GM21367 (cell line): ENCODE results near the gene EPHB1.

ENCODE experiments used
- ATAC-seq: cut with Tn5 transposase; IDR thresholded peaks from one replicate; pipeline ENCODE4 v1.9.1; 2021; ENCODE audit not compliant: unreplicated experiment

The EPHB1 gene

GRCh38 chr3:134846911-134847317 is 51.9 kb downstream of the EPHB1 start:
- ATAC-seq: no peak

GRCh38 chr3:134847349-134847748 is 52.3 kb downstream of the EPHB1 start:
- ATAC-seq: no peak

- ATAC-seq: no peak
These were observed 54.5 kb downstream of the EPHB1 start for GRCh38 chr3:134849561-134849960.

- no peak for ATAC-seq
These were observed 55.7 kb downstream of the EPHB1 start for GRCh38 chr3:134850761-134851160.

DNA sequence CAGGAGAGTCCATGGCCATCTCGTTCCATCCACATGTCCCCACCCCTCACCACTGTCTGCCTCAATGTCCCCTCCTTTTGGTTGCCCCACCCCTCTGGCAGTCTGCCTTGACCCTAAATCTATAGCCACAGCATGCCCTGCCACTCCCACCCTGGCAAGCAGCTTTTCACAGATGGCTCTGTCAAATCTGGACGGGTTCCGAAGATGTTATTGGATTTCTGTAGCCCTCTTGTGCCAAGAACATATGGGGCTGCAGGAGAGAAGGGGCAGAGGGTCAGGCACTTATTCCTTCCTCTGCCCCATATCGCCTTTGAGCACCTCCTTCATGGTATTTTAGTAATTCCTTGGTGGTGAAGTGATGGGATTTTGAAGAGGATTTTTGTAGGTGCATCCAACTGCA is 57.1 kb downstream of the EPHB1 start:
- ATAC-seq: no peak

DNA sequence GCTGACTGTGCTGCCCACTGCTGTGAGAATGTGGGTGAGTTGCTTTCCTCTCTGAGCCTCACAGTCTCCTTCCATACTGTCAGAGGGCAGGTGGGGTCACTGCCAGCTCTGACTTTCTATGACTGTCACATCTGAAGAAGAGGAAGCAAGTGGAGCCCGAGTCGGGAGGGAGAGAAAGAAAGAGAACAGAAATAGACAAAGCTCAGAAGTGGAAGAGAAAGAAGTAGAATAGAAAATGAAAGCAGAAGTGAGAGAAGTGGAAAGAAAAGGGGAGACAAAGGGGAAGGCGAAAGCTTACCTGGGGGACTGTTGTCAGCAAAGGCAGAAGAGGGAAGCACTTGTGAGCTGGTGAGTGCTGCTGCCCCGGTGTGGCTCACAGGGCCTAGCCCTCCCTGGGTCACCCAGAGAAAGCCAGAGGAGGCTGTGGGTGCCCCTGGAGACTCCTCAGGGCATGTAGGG is 57.9 kb downstream of the EPHB1 start:
- peak; percentile 97 for ATAC-seq

- ATAC-seq: no peak
These were observed 59.2 kb downstream of the EPHB1 start for GRCh38 chr3:134854254-134854653.

- no peak for ATAC-seq
These were observed 62.3 kb downstream of the EPHB1 start for GRCh38 chr3:134857356-134857755.

DNA sequence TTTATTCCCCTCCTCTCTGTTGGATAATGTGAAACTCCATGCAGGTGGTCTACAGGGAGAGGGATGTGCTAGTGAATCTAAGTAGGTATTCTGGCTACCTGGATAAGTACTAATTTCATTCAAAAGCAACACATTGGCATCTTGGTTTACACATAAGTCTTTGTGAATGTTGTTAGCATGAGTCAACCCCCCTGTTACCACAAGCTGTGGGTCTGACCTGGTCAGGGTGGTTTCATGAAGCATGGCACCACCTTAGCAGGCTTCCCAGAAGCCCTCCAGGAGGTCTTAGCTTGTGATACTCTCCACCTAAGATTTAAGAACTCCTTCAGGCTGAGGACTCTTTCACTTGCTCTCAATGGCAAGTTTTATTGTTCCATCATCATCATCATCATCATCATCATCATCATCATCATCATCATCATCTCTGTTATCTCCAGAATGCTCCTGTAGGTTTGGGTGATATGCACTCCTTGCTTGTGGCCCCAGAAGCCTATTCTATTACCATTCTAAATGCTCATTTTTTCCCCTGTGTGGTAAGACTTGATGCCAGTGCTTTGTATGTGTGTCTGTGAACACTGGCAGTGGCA is 62.8 kb downstream of the EPHB1 start:
- ATAC-seq: no peak

GRCh38 chr3:134858441-134859035 is 63.5 kb downstream of the EPHB1 start:
- ATAC-seq: no peak

DNA sequence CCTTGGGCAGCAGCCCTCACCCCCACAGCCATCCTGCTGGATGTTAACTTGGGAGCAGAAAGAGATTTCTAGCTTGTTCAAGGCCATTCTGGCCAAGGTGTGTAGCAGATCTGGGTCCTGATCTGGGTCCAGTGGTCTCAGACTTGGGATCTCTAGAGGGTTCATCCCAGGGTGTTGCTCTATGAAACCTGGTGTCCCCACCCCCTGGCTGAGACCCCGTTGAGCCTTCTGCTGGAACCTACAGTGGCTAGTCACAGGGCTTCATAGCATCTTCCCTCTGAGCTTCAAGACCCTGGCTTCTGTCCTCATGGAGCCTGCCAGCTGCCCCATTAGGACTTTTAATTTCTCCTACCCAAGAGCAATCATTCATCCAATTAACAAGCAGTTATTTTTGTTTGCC is 64.3 kb downstream of the EPHB1 start:
- no peak for ATAC-seq

DNA sequence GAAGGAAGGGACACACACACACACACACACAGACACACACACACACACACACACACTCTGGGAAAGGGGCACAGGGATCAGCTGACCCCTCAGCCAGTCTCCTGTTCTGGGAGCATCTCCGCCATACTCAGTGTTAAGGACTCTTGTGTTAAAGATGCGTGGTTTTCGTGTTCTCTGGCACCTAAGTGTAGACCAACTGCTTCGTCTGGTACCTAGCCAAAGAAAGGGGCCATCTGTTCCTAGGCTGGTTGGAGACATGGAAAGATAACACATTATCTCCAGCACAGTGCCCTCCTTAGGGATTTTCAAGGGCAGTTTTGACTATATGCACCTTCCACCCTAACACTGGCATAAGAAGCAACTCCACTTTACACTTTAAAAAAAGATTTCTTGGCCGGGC is 65.1 kb downstream of the EPHB1 start:
- no peak for ATAC-seq

DNA sequence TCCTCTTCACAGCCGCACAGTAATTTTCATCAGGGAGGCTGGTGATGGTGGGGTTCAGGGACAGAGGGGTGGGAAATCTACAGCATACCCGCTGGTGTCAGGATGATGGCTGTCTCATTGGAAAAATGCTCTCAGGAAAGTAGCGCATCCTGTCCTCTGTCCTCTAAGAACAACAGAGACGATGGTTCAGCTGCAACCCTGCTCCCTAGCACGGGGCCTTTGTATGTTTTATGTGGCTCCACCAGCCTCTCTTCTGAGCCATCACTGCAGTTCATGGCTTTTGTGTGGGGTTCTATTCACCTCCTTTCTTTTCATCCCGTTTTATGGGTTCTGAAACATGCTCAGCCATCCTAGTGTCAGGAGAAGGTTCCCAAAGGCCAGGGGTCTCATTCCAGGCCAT is 68.9 kb downstream of the EPHB1 start:
- ATAC-seq: no peak

DNA sequence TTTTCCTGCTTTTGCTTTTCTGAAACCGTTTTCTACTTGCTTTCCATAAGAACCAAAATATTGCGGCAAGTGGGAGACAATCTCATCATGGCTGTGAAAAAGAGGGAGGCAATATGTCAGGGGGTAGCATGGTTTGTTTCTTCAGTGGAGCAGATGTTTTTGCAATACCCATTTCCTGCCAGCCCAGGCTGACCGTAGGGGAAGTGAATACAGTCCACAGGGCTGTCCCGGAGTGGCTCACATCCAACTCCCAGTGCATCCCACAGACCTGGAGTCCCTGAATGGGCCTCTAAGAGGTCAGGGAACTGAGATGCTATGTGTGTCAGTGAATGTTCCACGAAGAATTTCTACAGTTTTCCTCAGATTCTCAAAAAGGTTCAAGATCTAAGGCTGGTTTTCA is 69.6 kb downstream of the EPHB1 start:
- ATAC-seq: no peak

DNA sequence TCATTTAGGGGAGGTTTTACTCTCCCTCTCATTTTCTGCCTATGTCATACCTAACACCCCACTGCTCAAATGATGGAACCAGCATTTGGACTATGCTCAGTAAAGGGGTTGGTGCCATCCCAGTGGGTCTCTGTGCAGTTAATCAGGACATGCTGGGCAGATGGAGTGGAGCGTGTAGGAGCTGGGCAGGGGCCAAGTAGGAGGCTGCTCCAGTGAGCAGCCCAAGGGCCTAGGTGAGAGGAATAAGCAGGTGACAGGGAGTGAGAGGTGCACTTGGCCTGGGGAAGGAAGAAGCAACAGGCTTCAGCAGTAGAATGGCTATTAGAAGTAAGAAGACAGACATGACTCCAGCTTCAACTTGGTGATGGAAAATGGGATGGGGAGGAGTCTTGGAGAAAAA is 72.2 kb downstream of the EPHB1 start:
- no peak for ATAC-seq

DNA sequence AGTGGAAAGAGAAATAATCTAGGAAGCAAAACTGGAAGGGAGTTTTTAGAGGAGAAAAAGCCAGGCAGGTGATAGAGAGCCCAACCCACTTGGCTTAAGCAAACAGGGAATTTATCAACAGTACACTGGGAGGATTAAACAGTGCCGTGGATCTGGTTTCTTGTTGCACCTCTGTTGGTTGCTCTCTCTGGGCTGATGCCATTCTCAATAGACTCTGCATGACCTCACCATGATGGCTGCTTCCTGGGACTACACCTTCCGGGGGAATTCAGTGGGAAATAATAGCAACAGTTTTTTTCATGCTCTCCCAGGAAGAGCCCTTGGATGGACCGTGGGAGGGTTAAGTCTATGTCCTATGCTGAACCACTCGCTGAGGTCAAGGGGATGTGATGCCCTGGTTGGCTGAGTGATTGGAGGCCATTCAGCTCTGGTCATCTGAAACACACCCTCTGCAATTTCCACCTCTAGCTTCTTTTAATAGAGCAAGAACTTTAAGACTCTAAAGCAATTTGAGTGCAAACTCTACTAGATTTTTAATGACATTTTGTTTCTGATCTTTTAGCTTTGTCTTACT is 74.2 kb downstream of the EPHB1 start:
- no peak for ATAC-seq

DNA sequence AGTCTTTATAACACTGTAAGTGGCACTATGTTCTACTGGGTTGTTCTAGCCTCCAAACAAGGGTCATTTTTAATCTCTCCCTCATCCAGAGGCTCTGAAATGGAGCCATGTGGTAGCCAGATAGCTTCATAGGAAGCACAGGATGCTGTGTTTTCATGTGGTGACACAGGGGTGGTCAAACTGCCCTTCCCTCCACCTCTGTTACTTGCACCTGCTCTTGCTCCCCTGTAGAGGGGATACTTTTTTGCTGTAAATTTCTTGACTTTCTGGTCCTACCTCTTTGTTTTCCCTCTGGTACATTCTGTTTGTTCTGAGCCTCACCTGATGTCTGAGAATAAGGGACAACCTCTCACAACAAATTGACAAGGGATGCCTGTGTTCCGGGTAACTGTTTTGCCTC is 76.8 kb downstream of the EPHB1 start:
- no peak for ATAC-seq

DNA sequence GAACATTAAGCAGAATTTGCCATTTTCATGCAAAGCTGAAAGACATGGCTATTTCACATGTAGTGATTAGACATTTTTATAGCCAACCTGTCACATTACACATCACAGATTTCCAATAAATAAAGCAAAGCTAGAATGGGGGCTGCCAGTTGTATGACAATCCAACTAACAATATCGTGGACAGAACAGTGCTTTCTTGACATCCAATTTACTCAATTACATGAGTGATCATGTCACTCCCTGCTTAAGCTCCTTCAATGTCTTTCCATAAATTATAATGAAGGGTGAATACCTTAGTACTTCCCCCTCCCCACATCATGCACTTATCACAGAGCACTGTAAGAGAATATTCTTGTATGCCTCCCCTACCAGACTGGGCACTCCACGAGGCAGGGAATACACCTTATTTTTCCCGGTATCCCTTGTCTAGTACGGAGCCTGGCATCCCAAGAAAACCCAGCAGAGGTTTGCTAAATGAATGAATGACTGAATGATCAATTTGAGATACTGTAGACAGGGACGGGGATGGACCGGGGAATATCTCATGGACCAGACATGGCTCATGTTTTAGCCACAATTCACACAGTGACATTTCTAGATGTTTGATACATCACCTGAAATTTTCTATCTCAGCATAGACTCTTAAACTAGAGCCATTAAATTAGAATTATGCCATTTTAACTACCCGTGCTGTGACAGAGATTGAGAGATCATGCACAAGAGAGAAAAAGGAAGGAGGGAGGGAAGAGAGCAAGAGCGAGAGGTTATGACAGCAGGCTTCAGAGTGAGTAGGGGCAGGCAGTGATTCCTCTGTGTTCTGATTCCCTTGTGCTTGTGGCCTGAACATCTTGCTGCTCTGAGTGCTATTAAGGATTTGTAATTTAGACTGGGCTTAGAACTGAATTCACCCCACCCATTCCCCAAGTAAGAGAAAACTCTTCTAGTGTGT is 77.7 kb downstream of the EPHB1 start:
- no peak for ATAC-seq

GRCh38 chr3:134873789-134874188 is 78.7 kb downstream of the EPHB1 start:
- ATAC-seq: no peak

DNA sequence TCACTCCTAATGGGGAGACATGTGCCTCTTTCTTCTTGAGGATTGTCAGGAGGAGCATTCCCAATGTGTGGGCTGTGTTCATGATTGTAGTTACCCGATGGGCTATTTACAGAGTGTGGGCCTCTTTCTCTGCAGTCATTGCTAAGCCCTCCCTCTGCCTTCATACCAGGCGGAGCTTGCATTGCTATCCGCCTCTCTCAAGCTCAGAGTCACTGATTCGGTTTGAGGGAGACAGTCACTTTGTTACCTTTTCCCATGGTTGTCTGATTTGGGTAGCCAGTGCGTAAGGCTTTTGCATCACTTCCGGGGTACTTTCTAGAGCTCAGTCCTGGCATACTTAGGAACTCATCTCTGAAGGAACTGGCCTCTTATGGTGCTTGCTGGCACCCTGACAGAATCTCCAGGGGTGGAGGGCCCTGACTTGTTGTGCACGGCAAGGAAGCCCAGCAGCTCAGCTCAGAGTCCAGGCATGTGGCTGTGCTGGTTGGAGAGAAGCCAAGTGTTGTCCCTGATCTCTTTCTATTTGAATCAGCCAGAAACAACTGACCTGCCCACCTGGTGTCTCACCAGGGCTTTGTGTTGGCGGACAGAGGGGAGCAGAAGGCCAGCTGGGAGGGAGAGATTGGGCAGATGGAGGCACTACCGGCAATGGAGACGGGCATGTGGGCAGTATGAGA is 79.8 kb downstream of the EPHB1 start:
- ATAC-seq: no peak

DNA sequence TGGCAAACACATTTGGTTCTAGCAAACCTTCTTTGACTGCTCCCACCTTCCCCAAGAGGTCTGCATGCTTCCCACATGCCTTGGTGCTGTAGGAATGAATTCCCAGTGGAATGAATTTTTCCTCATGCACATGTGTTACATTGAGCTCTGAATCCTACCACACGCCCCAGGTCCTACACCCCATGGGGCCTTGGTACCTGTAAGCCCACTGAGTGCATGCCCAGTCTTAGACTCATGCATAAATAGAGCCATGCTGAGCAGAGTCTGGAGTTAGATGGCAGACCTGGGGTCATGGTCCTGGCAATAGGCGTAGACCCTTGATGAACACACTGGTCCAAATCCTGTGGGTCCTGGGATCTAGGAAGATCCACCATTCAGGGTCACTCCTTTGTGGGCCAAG is 81.8 kb downstream of the EPHB1 start:
- no peak for ATAC-seq
